A549 (cell line): ENCODE data around the gene SERTAD2. TPM values are rescaled to one million over a fixed set of nuclear protein-coding genes. Genes with fewer than 3 reads are reported as not detected.

Experiments
- ATAC-seq, 2 experiments: fragments of 200-7000 bp in 1 of 2; fragments of >200 bp in 1 of 2; cut with Nextera tagmentation in 1 of 2; cut with Tn5 transposase in 1 of 2; 3 replicates each; pipeline versions ENCODE4 v1.8.0 to v1.9.1; 2018 to 2020; ENCODE audit warnings: mild to moderate bottlenecking in 1 of 2, moderate library complexity in 1 of 2
- CTCF ChIA-PET: fragments of 300-600 bp; sonication (Branson Sonifier 250); formaldehyde crosslinking; extraction: SDS; loops from one replicate; lab custom pipeline; 2021; ENCODE audit warnings: antibody characterized with exemption, inconsistent platforms; lab: Yijun Ruan, JAX
- POLR2A ChIA-PET: fragments of 350-600 bp; formaldehyde crosslinking; extraction: SDS; loops from one replicate; lab custom pipeline; 2021; ENCODE audit warnings: antibody characterized with exemption, inconsistent platforms; lab: Yijun Ruan, JAX
- DNase-seq, 2 experiments: peaks; one replicate each; pipeline versions ENCODE4 v3.0.0 to v3.0.0-alpha.2; 2011 to 2016; ENCODE audit warnings: low read depth in 1 of 2, low spot score in 1 of 2
- FAIRE-seq: peaks from 2 replicates; lab custom pipeline; 2011; peaks lifted over from hg19 to GRCh38; lab: Jason Lieb, UNC
- H3K27ac ChIP-seq, 2 experiments: fragments of >200 bp; sonication (Bioruptor Twin); formaldehyde crosslinking; 3 replicates each; pipeline ENCODE4 v1.5.1; 2016 to 2017
- H3K4me1 ChIP-seq: fragments of >200 bp; sonication (Bioruptor Twin); formaldehyde crosslinking; 3 replicates; pipeline ENCODE4 v1.6.1; 2016
- H3K4me2 ChIP-seq: fragments of >200 bp; sonication (Bioruptor Twin); formaldehyde crosslinking; 3 replicates; pipeline ENCODE4 v1.6.1; 2016
- H3K4me3 ChIP-seq: fragments of >200 bp; sonication (Bioruptor Twin); formaldehyde crosslinking; 3 replicates; pipeline ENCODE4 v1.5.1; 2016
- H3K9me3 ChIP-seq: fragments of >200 bp; sonication (Bioruptor Twin); formaldehyde crosslinking; 3 replicates; pipeline ENCODE4 v1.6.1; 2016
- BCL3 ChIP-seq: fragments of >200 bp; sonication (Bioruptor Twin); formaldehyde crosslinking; IDR thresholded peaks from 3 replicates; pipeline ENCODE4 v1.6.1; 2016
- CBX8 ChIP-seq: fragments of 200-600 bp; sonication (generic); IDR thresholded peaks from 2 replicates; pipeline ENCODE4 v1.6.1; 2016
- CEBPB ChIP-seq, 2 experiments: fragments of >200 bp in 1 of 2; sonication (Bioruptor Twin) in 1 of 2; formaldehyde crosslinking in 1 of 2; IDR thresholded peaks; 2 replicates each; pipeline ENCODE4 v1.6.1; 2012 to 2016
- CHD4 ChIP-seq: fragments of 200-600 bp; sonication (generic); IDR thresholded peaks from 2 replicates; pipeline ENCODE4 v1.6.1; 2016; ENCODE audit warnings: antibody characterized with exemption, mild to moderate bottlenecking, borderline replicate concordance
- E2F6 ChIP-seq: IDR thresholded peaks from 2 replicates; pipeline ENCODE4 v1.6.1; 2012; ENCODE audit warnings: low read depth, borderline replicate concordance
- EHF ChIP-seq: fragments of 250-450 bp; sonication (Bioruptor Pico); IDR thresholded peaks from 2 replicates; pipeline ENCODE4 v1.5.0; 2020; ENCODE audit warnings: mild to moderate bottlenecking
- ELK1 ChIP-seq: fragments of 150-350 bp; IDR thresholded peaks from 2 replicates; pipeline ENCODE4 v1.6.1; 2014; ENCODE audit warnings: low read depth, mild to moderate bottlenecking, low read length
- EP300 ChIP-seq, 2 experiments: fragments of >200 bp; sonication (Bioruptor Twin); formaldehyde crosslinking; IDR thresholded peaks; 2 replicates in 1 of 2; 3 replicates in 1 of 2; pipeline ENCODE4 v1.6.1; 2016 to 2017
- FOSB ChIP-seq: fragments of 250-450 bp; sonication (Bioruptor Pico); IDR thresholded peaks from 2 replicates; pipeline ENCODE4 v1.5.0; 2020; ENCODE audit warnings: mild to moderate bottlenecking, moderate library complexity
- FOSL2 ChIP-seq, 2 experiments: fragments of 450-650 bp in 1 of 2; fragments of >200 bp in 1 of 2; sonication (Bioruptor Twin) in 1 of 2; formaldehyde crosslinking; IDR thresholded peaks; 2 replicates each; pipeline versions ENCODE4 v1.5.0 to v1.6.1; 2016 to 2020; ENCODE audit warnings: mild to moderate bottlenecking in 1 of 2, moderate library complexity in 1 of 2
- FOXS1 ChIP-seq: fragments of 250-450 bp; sonication (Bioruptor Pico); IDR thresholded peaks from 2 replicates; pipeline ENCODE4 v1.5.0; 2020; ENCODE audit warnings: mild to moderate bottlenecking, moderate library complexity
- HDAC2 ChIP-seq: fragments of 200-600 bp; sonication (generic); IDR thresholded peaks from 2 replicates; pipeline ENCODE4 v1.6.1; 2016
- HES2 ChIP-seq: fragments of >200 bp; sonication (Bioruptor Twin); formaldehyde crosslinking; IDR thresholded peaks from 2 replicates; pipeline ENCODE4 v1.6.1; 2016
- MAFK ChIP-seq: fragments of 450-650 bp; IDR thresholded peaks from 2 replicates; pipeline ENCODE4 v1.6.1; 2014; ENCODE audit not compliant: partially characterized antibody
- NPAS2 ChIP-seq: fragments of 250-450 bp; sonication (Bioruptor Pico); IDR thresholded peaks from 2 replicates; pipeline ENCODE4 v1.8.0; 2022; ENCODE audit warnings: mild to moderate bottlenecking, moderate library complexity, borderline replicate concordance
- NR3C1 ChIP-seq: fragments of >200 bp; sonication (Bioruptor Twin); formaldehyde crosslinking; IDR thresholded peaks from 3 replicates; pipeline ENCODE4 v1.6.1; 2017
- PBX3 ChIP-seq: IDR thresholded peaks from 2 replicates; pipeline ENCODE4 v1.6.1; 2012
- POLR2AphosphoS2 ChIP-seq: conservative IDR thresholded peaks from 2 replicates; pipeline ENCODE4 v1.6.1; 2012; ENCODE audit warnings: low read length, improper control_type of control experiment, inconsistent platforms
- RARB ChIP-seq: fragments of 250-450 bp; sonication (Bioruptor Pico); IDR thresholded peaks from 2 replicates; pipeline ENCODE4 v1.8.0; 2021; ENCODE audit warnings: mild to moderate bottlenecking, moderate library complexity
- RFX5 ChIP-seq: fragments of 450-650 bp; IDR thresholded peaks from 2 replicates; pipeline ENCODE4 v1.7.1; 2014; ENCODE audit warnings: antibody characterized with exemption, mild to moderate bottlenecking, moderate library complexity
- RNF2 ChIP-seq: fragments of 200-600 bp; sonication (generic); IDR thresholded peaks from 2 replicates; pipeline ENCODE4 v1.6.1; 2016; ENCODE audit warnings: low read depth, mild to moderate bottlenecking, antibody characterized with exemption, moderate library complexity, borderline replicate concordance
- USF2 ChIP-seq: fragments of 450-650 bp; IDR thresholded peaks from 2 replicates; pipeline ENCODE4 v1.6.1; 2014; ENCODE audit warnings: antibody characterized with exemption
- ZC3H11A ChIP-seq: fragments of 450-650 bp; IDR thresholded peaks from 2 replicates; pipeline ENCODE4 v1.6.1; 2014; ENCODE audit warnings: antibody characterized with exemption, mild to moderate bottlenecking
- ZFP36 ChIP-seq: fragments of 450-650 bp; IDR thresholded peaks from 2 replicates; pipeline ENCODE4 v1.6.1; 2014; ENCODE audit warnings: borderline replicate concordance; ENCODE audit not compliant: partially characterized antibody
- ZNF302 ChIP-seq: fragments of 250-450 bp; sonication (Bioruptor Pico); IDR thresholded peaks from 2 replicates; pipeline ENCODE4 v1.9.0; 2021; ENCODE audit warnings: inconsistent platforms, mild to moderate bottlenecking, moderate library complexity
- ZSCAN20 ChIP-seq: fragments of 250-450 bp; sonication (Bioruptor Pico); IDR thresholded peaks from 2 replicates; pipeline ENCODE4 v1.8.0; 2022; ENCODE audit warnings: mild to moderate bottlenecking, moderate library complexity
- WGBS: methylation state at CpG from one replicate; pipeline ENCODE4 v1.1.6; 2017; ENCODE audit errors: missing lambda C conversion rate; 5-methylcytosine and 5-hydroxymethylcytosine counted together
- polyA plus RNA-seq, 4 experiments: library from polyadenylated mRNA; depleted of rRNA in 3 of 4; stranded (reverse); fragments of >200 nt; fragmentation: RNase III in 1 of 4; extraction: RNeasy Plus Mini Kit Qiagen cat#74134 plus additional on column Dnase treatment in 1 of 4; gene quantifications; 2 replicates in 3 of 4; 3 replicates in 1 of 4; pipeline ENCODE4 v1.2.3, GENCODE V29; 2011 to 2017

SERTAD2 gene
- polyA plus RNA-seq, 2 of the 4 experiments (the other 2 are of a cell fraction): 11.8 TPM

GRCh38 chr2:64632835-64633819, 20.6 kb downstream of the SERTAD2 start:
- H3K4me1 ChIP-seq: no peaks in the 10 kb centered on the region; the same call in 2 of the 3 replicates
- H3K4me3 ChIP-seq: no peak overlapping the region
- H3K9me3 ChIP-seq: no peaks in the 10 kb centered on the region
- TF ChIP-seq ZNF302: no peak
- no peak for TF ChIP-seq RARB (CRISPR knock-in tag)
- no peak for TF ChIP-seq EP300 (IDR thresholded peaks at IDR 0.05)
- TF ChIP-seq ZFP36: no peak
- TF ChIP-seq HES2: no peak
- no peak for TF ChIP-seq RFX5
- no peak for TF ChIP-seq CBX8
- no peak for TF ChIP-seq CEBPB (IDR thresholded peaks at IDR 0.05)
- TF ChIP-seq USF2: no peak
- TF ChIP-seq EHF (CRISPR knock-in tag): no peak
- no peak for TF ChIP-seq MAFK
- TF ChIP-seq ZSCAN20 (CRISPR knock-in tag): no peak
- TF ChIP-seq PBX3: no peak
- no peak for TF ChIP-seq POLR2AphosphoS2
- no peak for TF ChIP-seq CHD4
- no peak for TF ChIP-seq FOSB (CRISPR knock-in tag)
- no peak for TF ChIP-seq FOXS1
- CTCF ChIA-PET: interaction anchor here (0.7 to 3.7 kb wide), 6 partner anchors 11 to 256 kb away, joined by 3 to 25 read pairs (median 6); no protein-coding TSS in a partner anchor
- no peak for ATAC-seq
- no peak overlapping the region for H3K4me2 ChIP-seq
- POLR2A ChIA-PET: interaction anchor here (1.2 kb wide), 1 partner anchor 20 kb away, joined by 6 read pairs; the partner anchor contains the start of gene SERTAD2
- FAIRE-seq: no peak
- 92% methylated on average over 9 of the region's 9 CpGs for WGBS
- H3K27ac ChIP-seq: no peak overlapping the region
- DNase-seq: no peak

GRCh38 chr2:64631771-64632170, 21.9 kb downstream of the SERTAD2 start:
- Histone ChIP-seq H3K9me3 (no peaks in the 10 kb centered on the region), H3K27ac (no peak overlapping the region), H3K4me3 (no peak overlapping the region), H3K4me2 (no peak overlapping the region), H3K4me1 (no peaks in the 10 kb centered on the region)
- TF ChIP-seq CEBPB (IDR thresholded peaks at IDR 0.05) (no peak), NPAS2 (CRISPR knock-in tag) (no peak), USF2 (no peak), ZFP36 (no peak), NR3C1 (no peak), ZC3H11A (no peak), RNF2 (no peak), FOSL2 (IDR thresholded peaks at IDR 0.05) (no peak), FOSL2 (CRISPR knock-in tag; IDR thresholded peaks at IDR 0.05) (no peak), BCL3 (no peak), ELK1 (no peak), HDAC2 (no peak), E2F6 (no peak)
- POLR2A ChIA-PET: no interaction called here
- CTCF ChIA-PET: interaction anchor here (1.0 to 1.6 kb wide), 6 partner anchors 8 to 301 kb away, joined by 4 to 7 read pairs (median 4); no protein-coding TSS in a partner anchor
- FAIRE-seq (no peak), DNase-seq (no peak), ATAC-seq (no peak)
- 98% methylated on average over 3 of the region's 3 CpGs for WGBS
